Measurements from ENCODE around the gene TSPAN17.

DNA sequence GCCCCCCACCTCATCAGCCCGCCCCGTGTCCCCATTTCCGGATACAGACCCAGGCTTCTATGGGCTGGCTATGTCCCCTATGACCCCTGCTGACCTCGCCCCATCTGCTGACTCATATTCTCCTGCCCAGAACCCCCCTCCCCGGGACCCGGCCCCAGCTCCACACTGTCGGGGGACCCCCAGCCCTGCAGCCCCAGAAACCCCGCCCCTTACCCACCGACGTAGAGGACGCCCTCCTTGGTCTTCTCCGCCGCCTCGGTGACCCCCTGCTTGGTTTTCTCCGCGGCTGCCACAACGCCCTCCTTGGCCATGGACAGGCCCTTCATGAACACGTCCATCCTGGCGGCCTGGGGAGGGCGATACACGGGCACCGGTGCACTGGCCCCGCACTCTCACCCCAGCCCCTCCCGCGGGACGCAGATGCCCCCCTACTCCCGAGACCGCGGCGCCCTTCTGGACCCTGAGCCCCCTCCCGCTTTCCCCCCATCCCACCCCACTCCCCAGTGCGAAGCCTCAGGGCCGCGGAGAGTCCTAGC, 17.9 kb upstream of the TSPAN17 start:
- TF ChIP-seq HDAC6 (IDR thresholded peaks at IDR 0.05; ENCODE audit: unreplicated experiment): no peak
- TF ChIP-seq TARDBP (IDR thresholded peaks at IDR 0.05; ENCODE audit: borderline replicate concordance): no peak
- TF ChIP-seq, protein P1, sequence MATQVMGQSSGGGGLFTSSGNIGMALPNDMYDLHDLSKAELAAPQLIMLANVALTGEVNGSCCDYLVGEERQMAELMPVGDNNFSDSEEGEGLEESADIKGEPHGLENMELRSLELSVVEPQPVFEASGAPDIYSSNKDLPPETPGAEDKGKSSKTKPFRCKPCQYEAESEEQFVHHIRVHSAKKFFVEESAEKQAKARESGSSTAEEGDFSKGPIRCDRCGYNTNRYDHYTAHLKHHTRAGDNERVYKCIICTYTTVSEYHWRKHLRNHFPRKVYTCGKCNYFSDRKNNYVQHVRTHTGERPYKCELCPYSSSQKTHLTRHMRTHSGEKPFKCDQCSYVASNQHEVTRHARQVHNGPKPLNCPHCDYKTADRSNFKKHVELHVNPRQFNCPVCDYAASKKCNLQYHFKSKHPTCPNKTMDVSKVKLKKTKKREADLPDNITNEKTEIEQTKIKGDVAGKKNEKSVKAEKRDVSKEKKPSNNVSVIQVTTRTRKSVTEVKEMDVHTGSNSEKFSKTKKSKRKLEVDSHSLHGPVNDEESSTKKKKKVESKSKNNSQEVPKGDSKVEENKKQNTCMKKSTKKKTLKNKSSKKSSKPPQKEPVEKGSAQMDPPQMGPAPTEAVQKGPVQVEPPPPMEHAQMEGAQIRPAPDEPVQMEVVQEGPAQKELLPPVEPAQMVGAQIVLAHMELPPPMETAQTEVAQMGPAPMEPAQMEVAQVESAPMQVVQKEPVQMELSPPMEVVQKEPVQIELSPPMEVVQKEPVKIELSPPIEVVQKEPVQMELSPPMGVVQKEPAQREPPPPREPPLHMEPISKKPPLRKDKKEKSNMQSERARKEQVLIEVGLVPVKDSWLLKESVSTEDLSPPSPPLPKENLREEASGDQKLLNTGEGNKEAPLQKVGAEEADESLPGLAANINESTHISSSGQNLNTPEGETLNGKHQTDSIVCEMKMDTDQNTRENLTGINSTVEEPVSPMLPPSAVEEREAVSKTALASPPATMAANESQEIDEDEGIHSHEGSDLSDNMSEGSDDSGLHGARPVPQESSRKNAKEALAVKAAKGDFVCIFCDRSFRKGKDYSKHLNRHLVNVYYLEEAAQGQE (IDR thresholded peaks at IDR 0.05; ENCODE audit: low read depth, low read length): no peak
- no peak for TF ChIP-seq ESRRA (IDR thresholded peaks at IDR 0.05; ENCODE audit: low read length)
- TF ChIP-seq, protein P2, sequence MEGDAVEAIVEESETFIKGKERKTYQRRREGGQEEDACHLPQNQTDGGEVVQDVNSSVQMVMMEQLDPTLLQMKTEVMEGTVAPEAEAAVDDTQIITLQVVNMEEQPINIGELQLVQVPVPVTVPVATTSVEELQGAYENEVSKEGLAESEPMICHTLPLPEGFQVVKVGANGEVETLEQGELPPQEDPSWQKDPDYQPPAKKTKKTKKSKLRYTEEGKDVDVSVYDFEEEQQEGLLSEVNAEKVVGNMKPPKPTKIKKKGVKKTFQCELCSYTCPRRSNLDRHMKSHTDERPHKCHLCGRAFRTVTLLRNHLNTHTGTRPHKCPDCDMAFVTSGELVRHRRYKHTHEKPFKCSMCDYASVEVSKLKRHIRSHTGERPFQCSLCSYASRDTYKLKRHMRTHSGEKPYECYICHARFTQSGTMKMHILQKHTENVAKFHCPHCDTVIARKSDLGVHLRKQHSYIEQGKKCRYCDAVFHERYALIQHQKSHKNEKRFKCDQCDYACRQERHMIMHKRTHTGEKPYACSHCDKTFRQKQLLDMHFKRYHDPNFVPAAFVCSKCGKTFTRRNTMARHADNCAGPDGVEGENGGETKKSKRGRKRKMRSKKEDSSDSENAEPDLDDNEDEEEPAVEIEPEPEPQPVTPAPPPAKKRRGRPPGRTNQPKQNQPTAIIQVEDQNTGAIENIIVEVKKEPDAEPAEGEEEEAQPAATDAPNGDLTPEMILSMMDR (IDR thresholded peaks at IDR 0.05 in 2 of 3, conservative IDR thresholded peaks at IDR 0.05 in 1 of 3; ENCODE audit: control insufficient read depth in 2 of 3, extremely low read depth in 1 of 3, insufficient read depth in 1 of 3, low read depth in 3 of 3, low read length in 3 of 3): no peak
- no peak for TF ChIP-seq MTA2 (IDR thresholded peaks at IDR 0.05; ENCODE audit: low read depth)
